GM23338 (cell line): ENCODE data around the gene COTL1. TPM values are rescaled to one million over a fixed set of nuclear protein-coding genes. Genes with fewer than 3 reads are reported as not detected.

Experiments
- ATAC-seq: fragments of 200-7000 bp; cut with Tn5 transposase; 3 replicates; pipeline ENCODE4 v1.9.1; 2020
- DNase-seq: peaks from one replicate; pipeline ENCODE4 v3.0.0-alpha.2; 2015; ENCODE audit warnings: low spot score
- H2AFZ ChIP-seq: fragments of 200-600 bp; sonication (generic); 2 replicates; pipeline ENCODE4 v1.8.0; 2016; ENCODE audit warnings: antibody characterized with exemption, mild to moderate bottlenecking, moderate library complexity
- H3F3A ChIP-seq: fragments of 200-600 bp; sonication (generic); replicated peaks from 2 replicates; pipeline ENCODE4 v1.8.0; 2017; ENCODE audit warnings: antibody characterized with exemption, mixed run types, low read depth
- H3K27ac ChIP-seq: fragments of 200-600 bp; sonication (generic); 2 replicates; pipeline ENCODE4 v1.6.1; 2016; ENCODE audit warnings: low read depth
- H3K27me3 ChIP-seq: fragments of 200-600 bp; sonication (generic); 2 replicates; pipeline ENCODE4 v1.8.0; 2016; ENCODE audit warnings: mild to moderate bottlenecking, mixed run types, moderate library complexity; ENCODE audit not compliant: insufficient read depth
- H3K36me3 ChIP-seq: fragments of 200-600 bp; sonication (generic); 2 replicates; pipeline ENCODE4 v1.8.0; 2016; ENCODE audit warnings: mild to moderate bottlenecking; ENCODE audit not compliant: insufficient read depth
- H3K4me1 ChIP-seq: fragments of 200-600 bp; sonication (generic); 2 replicates; pipeline ENCODE4 v1.8.0; 2016; ENCODE audit warnings: mild to moderate bottlenecking, moderate library complexity; ENCODE audit not compliant: insufficient read depth
- H3K4me2 ChIP-seq: fragments of 200-600 bp; sonication (generic); 2 replicates; pipeline ENCODE4 v1.7.1; 2017; ENCODE audit warnings: mixed run types
- H3K4me3 ChIP-seq: fragments of 200-600 bp; sonication (generic); 2 replicates; pipeline ENCODE4 v1.6.1; 2016; ENCODE audit warnings: mixed run types
- H3K79me2 ChIP-seq: fragments of 200-600 bp; sonication (generic); replicated peaks from 2 replicates; pipeline ENCODE4 v1.8.0; 2017; ENCODE audit warnings: mild to moderate bottlenecking; ENCODE audit not compliant: insufficient read depth
- H3K9me2 ChIP-seq: fragments of 200-600 bp; sonication (generic); 2 replicates; pipeline ENCODE4 v1.8.0; 2017; ENCODE audit not compliant: insufficient read depth
- H4K20me1 ChIP-seq: fragments of 200-600 bp; sonication (generic); replicated peaks from 2 replicates; pipeline ENCODE4 v1.8.0; 2017; ENCODE audit warnings: mild to moderate bottlenecking; ENCODE audit not compliant: insufficient read depth
- H3K27ac Mint-ChIP-seq: 2 replicates; pipeline ENCODE4 v1.8.0; 2020; ENCODE audit warnings: inconsistent platforms, mild to moderate bottlenecking, moderate library complexity, mixed read lengths
- H3K27me3 Mint-ChIP-seq: 3 replicates; pipeline ENCODE4 v1.8.0; 2022; ENCODE audit warnings: low read depth, mild to moderate bottlenecking, moderate library complexity, mixed read lengths, inconsistent platforms; ENCODE audit not compliant: insufficient read depth, poor library complexity
- H3K36me3 Mint-ChIP-seq: 3 replicates; pipeline ENCODE4 v1.8.0; 2021; ENCODE audit warnings: low read depth, mild to moderate bottlenecking, inconsistent platforms, moderate library complexity, mixed read lengths
- H3K4me1 Mint-ChIP-seq: 3 replicates; pipeline ENCODE4 v1.8.0; 2020; ENCODE audit warnings: mild to moderate bottlenecking, inconsistent platforms, mixed read lengths
- H3K4me3 Mint-ChIP-seq: 3 replicates; pipeline ENCODE4 v1.8.0; 2021; ENCODE audit warnings: moderate library complexity, mild to moderate bottlenecking, inconsistent platforms, mixed read lengths
- H3K9me3 Mint-ChIP-seq: 3 replicates; pipeline ENCODE4 v1.8.0; 2020; ENCODE audit warnings: moderate library complexity, mild to moderate bottlenecking, inconsistent platforms, mixed read lengths
- CREB1 ChIP-seq: fragments of 250-450 bp; sonication (Bioruptor Pico); IDR thresholded peaks from 2 replicates; pipeline ENCODE4 v1.5.0; 2020; ENCODE audit warnings: low read depth, mild to moderate bottlenecking, moderate library complexity
- JUNB ChIP-seq: IDR thresholded peaks from one replicate; pipeline ENCODE4 v1.6.1; 2016; ENCODE audit warnings: antibody characterized with exemption; ENCODE audit not compliant: unreplicated experiment
- NANOG ChIP-seq: IDR thresholded peaks from 2 replicates; pipeline ENCODE4 v1.6.1; 2016; ENCODE audit warnings: antibody characterized with exemption, borderline replicate concordance
- POLR2AphosphoS5 ChIP-seq: IDR thresholded peaks from 2 replicates; pipeline ENCODE4 v1.6.1; 2016; ENCODE audit warnings: antibody characterized with exemption, low read depth
- polyA plus RNA-seq: library from polyadenylated mRNA; unstranded; fragments of >200 nt; fragmentation: Nextera tagmentation; extraction: Ambion mirVana; gene quantifications from 2 replicates; pipeline ENCODE4 v1.2.1, GENCODE V29; 2016
- total RNA-seq: library from RNA; depleted of rRNA; stranded (reverse); fragments of >200 nt; shearing (Covaris generic); gene quantifications from 2 replicates; pipeline ENCODE4 v1.2.3, GENCODE V29; 2014
- TF ChIP-seq, protein P1 (sequence below): IDR thresholded peaks from one replicate; pipeline ENCODE4 v1.6.1; 2018; ENCODE audit warnings: antibody characterized with exemption; ENCODE audit not compliant: unreplicated experiment
- TF ChIP-seq, protein P2 (sequence below): IDR thresholded peaks from 2 replicates; pipeline ENCODE4 v1.6.1; 2016; ENCODE audit warnings: antibody characterized with exemption
- TF ChIP-seq, protein P3 (sequence below), 2 experiments: fragments of 200-600 bp in 1 of 2; sonication (generic) in 1 of 2; conservative IDR thresholded peaks; 2 replicates each; pipeline versions ENCODE4 v1.5.1 to v1.6.1; 2016 to 2017; ENCODE audit warnings: antibody characterized with exemption in 2 of 2, low read depth in 2 of 2, mild to moderate bottlenecking in 2 of 2, moderate library complexity in 1 of 2
- TF ChIP-seq, protein P4 (sequence below): fragments of 250-450 bp; sonication (Bioruptor Pico); IDR thresholded peaks from 2 replicates; pipeline ENCODE4 v1.5.0; 2020; ENCODE audit warnings: mild to moderate bottlenecking, moderate library complexity

COTL1 gene
- total and polyA plus RNA-seq, 2 experiments from 2014 or later = 117 to 166 TPM

DNA sequence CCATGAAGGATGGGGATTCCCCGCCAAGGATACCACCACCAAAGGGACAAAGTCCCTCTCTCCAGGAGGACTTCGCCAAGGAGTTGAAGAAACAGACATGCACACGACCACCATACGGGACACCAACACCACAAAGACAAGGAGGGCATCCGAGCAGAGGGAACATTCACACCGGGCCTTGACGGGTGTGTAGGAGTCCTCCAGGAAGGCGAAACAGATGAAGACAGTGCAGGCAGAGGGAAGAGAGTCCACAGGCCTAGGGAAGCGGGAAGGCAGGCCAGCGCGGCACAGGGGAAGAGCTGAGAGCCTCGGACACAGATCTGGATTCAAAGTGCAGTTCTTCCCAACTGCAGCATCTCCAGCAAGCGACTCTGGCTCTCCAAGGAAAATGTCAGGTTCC lies 10.8 kb downstream of the COTL1 start:
- H3K27me3 Mint-ChIP-seq = peaks cover 6% of the 10 kb centered on the region
- TF ChIP-seq POLR2AphosphoS5 (no peak), JUNB (no peak), CREB1 (CRISPR knock-in tag) (no peak), NANOG (no peak)
- TF ChIP-seq, protein P1, sequence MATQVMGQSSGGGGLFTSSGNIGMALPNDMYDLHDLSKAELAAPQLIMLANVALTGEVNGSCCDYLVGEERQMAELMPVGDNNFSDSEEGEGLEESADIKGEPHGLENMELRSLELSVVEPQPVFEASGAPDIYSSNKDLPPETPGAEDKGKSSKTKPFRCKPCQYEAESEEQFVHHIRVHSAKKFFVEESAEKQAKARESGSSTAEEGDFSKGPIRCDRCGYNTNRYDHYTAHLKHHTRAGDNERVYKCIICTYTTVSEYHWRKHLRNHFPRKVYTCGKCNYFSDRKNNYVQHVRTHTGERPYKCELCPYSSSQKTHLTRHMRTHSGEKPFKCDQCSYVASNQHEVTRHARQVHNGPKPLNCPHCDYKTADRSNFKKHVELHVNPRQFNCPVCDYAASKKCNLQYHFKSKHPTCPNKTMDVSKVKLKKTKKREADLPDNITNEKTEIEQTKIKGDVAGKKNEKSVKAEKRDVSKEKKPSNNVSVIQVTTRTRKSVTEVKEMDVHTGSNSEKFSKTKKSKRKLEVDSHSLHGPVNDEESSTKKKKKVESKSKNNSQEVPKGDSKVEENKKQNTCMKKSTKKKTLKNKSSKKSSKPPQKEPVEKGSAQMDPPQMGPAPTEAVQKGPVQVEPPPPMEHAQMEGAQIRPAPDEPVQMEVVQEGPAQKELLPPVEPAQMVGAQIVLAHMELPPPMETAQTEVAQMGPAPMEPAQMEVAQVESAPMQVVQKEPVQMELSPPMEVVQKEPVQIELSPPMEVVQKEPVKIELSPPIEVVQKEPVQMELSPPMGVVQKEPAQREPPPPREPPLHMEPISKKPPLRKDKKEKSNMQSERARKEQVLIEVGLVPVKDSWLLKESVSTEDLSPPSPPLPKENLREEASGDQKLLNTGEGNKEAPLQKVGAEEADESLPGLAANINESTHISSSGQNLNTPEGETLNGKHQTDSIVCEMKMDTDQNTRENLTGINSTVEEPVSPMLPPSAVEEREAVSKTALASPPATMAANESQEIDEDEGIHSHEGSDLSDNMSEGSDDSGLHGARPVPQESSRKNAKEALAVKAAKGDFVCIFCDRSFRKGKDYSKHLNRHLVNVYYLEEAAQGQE = no peak
- TF ChIP-seq, protein P2, sequence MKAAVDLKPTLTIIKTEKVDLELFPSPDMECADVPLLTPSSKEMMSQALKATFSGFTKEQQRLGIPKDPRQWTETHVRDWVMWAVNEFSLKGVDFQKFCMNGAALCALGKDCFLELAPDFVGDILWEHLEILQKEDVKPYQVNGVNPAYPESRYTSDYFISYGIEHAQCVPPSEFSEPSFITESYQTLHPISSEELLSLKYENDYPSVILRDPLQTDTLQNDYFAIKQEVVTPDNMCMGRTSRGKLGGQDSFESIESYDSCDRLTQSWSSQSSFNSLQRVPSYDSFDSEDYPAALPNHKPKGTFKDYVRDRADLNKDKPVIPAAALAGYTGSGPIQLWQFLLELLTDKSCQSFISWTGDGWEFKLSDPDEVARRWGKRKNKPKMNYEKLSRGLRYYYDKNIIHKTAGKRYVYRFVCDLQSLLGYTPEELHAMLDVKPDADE = no peak
- TF ChIP-seq, protein P3, sequence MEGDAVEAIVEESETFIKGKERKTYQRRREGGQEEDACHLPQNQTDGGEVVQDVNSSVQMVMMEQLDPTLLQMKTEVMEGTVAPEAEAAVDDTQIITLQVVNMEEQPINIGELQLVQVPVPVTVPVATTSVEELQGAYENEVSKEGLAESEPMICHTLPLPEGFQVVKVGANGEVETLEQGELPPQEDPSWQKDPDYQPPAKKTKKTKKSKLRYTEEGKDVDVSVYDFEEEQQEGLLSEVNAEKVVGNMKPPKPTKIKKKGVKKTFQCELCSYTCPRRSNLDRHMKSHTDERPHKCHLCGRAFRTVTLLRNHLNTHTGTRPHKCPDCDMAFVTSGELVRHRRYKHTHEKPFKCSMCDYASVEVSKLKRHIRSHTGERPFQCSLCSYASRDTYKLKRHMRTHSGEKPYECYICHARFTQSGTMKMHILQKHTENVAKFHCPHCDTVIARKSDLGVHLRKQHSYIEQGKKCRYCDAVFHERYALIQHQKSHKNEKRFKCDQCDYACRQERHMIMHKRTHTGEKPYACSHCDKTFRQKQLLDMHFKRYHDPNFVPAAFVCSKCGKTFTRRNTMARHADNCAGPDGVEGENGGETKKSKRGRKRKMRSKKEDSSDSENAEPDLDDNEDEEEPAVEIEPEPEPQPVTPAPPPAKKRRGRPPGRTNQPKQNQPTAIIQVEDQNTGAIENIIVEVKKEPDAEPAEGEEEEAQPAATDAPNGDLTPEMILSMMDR (conservative IDR thresholded peaks at IDR 0.05; ENCODE audit: low read depth in 2 of 2) = no peak
- TF ChIP-seq, protein P4, sequence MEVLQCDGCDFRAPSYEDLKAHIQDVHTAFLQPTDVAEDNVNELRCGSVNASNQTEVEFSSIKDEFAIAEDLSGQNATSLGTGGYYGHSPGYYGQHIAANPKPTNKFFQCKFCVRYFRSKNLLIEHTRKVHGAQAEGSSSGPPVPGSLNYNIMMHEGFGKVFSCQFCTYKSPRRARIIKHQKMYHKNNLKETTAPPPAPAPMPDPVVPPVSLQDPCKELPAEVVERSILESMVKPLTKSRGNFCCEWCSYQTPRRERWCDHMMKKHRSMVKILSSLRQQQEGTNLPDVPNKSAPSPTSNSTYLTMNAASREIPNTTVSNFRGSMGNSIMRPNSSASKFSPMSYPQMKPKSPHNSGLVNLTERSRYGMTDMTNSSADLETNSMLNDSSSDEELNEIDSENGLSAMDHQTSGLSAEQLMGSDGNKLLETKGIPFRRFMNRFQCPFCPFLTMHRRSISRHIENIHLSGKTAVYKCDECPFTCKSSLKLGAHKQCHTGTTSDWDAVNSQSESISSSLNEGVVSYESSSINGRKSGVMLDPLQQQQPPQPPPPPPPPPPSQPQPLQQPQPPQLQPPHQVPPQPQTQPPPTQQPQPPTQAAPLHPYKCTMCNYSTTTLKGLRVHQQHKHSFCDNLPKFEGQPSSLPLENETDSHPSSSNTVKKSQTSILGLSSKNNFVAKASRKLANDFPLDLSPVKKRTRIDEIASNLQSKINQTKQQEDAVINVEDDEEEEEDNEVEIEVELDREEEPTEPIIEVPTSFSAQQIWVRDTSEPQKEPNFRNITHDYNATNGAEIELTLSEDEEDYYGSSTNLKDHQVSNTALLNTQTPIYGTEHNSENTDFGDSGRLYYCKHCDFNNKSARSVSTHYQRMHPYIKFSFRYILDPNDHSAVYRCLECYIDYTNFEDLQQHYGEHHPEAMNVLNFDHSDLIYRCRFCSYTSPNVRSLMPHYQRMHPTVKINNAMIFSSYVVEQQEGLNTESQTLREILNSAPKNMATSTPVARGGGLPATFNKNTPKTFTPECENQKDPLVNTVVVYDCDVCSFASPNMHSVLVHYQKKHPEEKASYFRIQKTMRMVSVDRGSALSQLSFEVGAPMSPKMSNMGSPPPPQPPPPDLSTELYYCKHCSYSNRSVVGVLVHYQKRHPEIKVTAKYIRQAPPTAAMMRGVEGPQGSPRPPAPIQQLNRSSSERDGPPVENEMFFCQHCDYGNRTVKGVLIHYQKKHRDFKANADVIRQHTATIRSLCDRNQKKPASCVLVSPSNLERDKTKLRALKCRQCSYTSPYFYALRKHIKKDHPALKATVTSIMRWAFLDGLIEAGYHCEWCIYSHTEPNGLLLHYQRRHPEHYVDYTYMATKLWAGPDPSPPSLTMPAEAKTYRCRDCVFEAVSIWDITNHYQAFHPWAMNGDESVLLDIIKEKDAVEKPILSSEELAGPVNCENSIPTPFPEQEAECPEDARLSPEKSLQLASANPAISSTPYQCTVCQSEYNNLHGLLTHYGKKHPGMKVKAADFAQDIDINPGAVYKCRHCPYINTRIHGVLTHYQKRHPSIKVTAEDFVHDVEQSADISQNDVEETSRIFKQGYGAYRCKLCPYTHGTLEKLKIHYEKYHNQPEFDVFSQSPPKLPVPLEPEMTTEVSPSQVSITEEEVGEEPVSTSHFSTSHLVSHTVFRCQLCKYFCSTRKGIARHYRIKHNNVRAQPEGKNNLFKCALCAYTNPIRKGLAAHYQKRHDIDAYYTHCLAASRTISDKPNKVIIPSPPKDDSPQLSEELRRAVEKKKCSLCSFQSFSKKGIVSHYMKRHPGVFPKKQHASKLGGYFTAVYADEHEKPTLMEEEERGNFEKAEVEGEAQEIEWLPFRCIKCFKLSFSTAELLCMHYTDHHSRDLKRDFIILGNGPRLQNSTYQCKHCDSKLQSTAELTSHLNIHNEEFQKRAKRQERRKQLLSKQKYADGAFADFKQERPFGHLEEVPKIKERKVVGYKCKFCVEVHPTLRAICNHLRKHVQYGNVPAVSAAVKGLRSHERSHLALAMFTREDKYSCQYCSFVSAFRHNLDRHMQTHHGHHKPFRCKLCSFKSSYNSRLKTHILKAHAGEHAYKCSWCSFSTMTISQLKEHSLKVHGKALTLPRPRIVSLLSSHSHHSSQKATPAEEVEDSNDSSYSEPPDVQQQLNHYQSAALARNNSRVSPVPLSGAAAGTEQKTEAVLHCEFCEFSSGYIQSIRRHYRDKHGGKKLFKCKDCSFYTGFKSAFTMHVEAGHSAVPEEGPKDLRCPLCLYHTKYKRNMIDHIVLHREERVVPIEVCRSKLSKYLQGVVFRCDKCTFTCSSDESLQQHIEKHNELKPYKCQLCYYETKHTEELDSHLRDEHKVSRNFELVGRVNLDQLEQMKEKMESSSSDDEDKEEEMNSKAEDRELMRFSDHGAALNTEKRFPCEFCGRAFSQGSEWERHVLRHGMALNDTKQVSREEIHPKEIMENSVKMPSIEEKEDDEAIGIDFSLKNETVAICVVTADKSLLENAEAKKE = no peak
- Histone ChIP-seq H4K20me1 (peaks cover 30% of the 10 kb centered on the region), H3K27me3 (no peaks in the 10 kb centered on the region), H3K79me2 (peaks cover 91% of the 10 kb centered on the region), H3K27ac (no peak overlapping the region), H3K9me2 (no peaks in the 10 kb centered on the region), H3F3A (0 out of 2 replicates have a peak, but pooled peaks cover 9% of the 10 kb centered on the region), H3K4me1 (peaks cover 13% of the 10 kb centered on the region), H3K4me3 (no peak overlapping the region), H3K4me2 (no peak overlapping the region), H2AFZ (no peak overlapping the region), H3K36me3 (no peaks in the 10 kb centered on the region)
- peaks cover 34% of the 10 kb centered on the region for H3K36me3 Mint-ChIP-seq
- ATAC-seq (no peak), DNase-seq (no peak)
- no peak overlapping the region for H3K4me3 Mint-ChIP-seq
- peaks cover 24% of the 10 kb centered on the region for H3K4me1 Mint-ChIP-seq
- H3K27ac Mint-ChIP-seq = no peak overlapping the region
- H3K9me3 Mint-ChIP-seq = peaks cover 3% of the 10 kb centered on the region; the same call in 2 of the 3 replicates
